Measurements from ENCODE around the gene LSAMP. TPM values are rescaled to one million over a fixed set of nuclear protein-coding genes. Genes with fewer than 3 reads are reported as not detected.

The LSAMP gene
- polyA plus RNA-seq, 1 of the 3 experiments (the other 2 are of a cell fraction) = 6.6 TPM

- Histone ChIP-seq H3K9me3 (no peaks in the 10 kb centered on the region), H3K9ac (no peak overlapping the region), H3K9me2 (no peaks in the 10 kb centered on the region), H3K36me3 (replicated peaks in 1 of 2; ENCODE audit: control insufficient read depth in 1 of 2, insufficient read depth in 2 of 2, low read length in 1 of 2) (no peaks in the 10 kb centered on the region), H4K20me1 (ENCODE audit: insufficient read depth) (no peaks in the 10 kb centered on the region), H3K27ac (ENCODE audit: low read depth in 2 of 2, low read length in 1 of 2) (no peak overlapping the region), H3F3A (replicated peaks; ENCODE audit: insufficient read depth) (no peaks in the 10 kb centered on the region), H3K4me3 (ENCODE audit: low read depth in 2 of 2, low read length in 1 of 2) (no peak overlapping the region), H2AFZ (ENCODE audit: low read depth) (no peak overlapping the region), H3K4me2 (no peak overlapping the region), H3K27me3 (ENCODE audit: insufficient read depth) (no peaks in the 10 kb centered on the region), H3K79me2 (ENCODE audit: insufficient read depth) (no peaks in the 10 kb centered on the region), H3K4me1 (ENCODE audit: control insufficient read depth in 1 of 2, insufficient read depth in 2 of 2, low read depth in 1 of 2, low read length in 1 of 2) (peaks cover 0 to 6% of the 10 kb centered on the region in 2 experiments; a peak in 2 of 4 replicates)
- no peak for DNase-seq
- 68% methylated on average over 2 of the region's 2 CpGs for WGBS (ENCODE audit: low lambda C conversion rate)
- CTCF ChIA-PET = no interaction called here
- no peak for TF ChIP-seq ZBTB33 (IDR thresholded peaks at IDR 0.05; ENCODE audit: borderline replicate concordance, low read depth)
- no peak for TF ChIP-seq PBX3 (IDR thresholded peaks at IDR 0.05)
- TF ChIP-seq MXI1 (IDR thresholded peaks at IDR 0.05; ENCODE audit: low read depth, low read length) = no peak
- TF ChIP-seq RCOR1 (IDR thresholded peaks at IDR 0.05; ENCODE audit: low read length) = no peak
- no peak for TF ChIP-seq JUND (IDR thresholded peaks at IDR 0.05)
- no peak for TF ChIP-seq POLR2AphosphoS5 (IDR thresholded peaks at IDR 0.05; ENCODE audit: low read depth, low read length)
- no peak for TF ChIP-seq GABPA (IDR thresholded peaks at IDR 0.05; ENCODE audit: low read depth)
- no peak for TF ChIP-seq EZH2phosphoT487 (IDR thresholded peaks at IDR 0.05; ENCODE audit: borderline replicate concordance, low read depth)
- no peak for TF ChIP-seq REST (IDR thresholded peaks at IDR 0.05; ENCODE audit: low read depth, low read length)
- no peak for TF ChIP-seq IRF3 (IDR thresholded peaks at IDR 0.05; ENCODE audit: low read depth, low read length)
- TF ChIP-seq USF2 (IDR thresholded peaks at IDR 0.05; ENCODE audit: borderline replicate concordance, low read depth, low read length) = no peak
- TF ChIP-seq TAF1 (IDR thresholded peaks at IDR 0.05; ENCODE audit: borderline replicate concordance, low read depth, low read length) = no peak
- TF ChIP-seq ELF1 (IDR thresholded peaks at IDR 0.05) = no peak
- no peak for TF ChIP-seq YY1 (IDR thresholded peaks at IDR 0.05; ENCODE audit: low read depth)
- no peak for TF ChIP-seq RAD21 (IDR thresholded peaks at IDR 0.05; ENCODE audit: low read length)
- no peak for TF ChIP-seq RFX5 (IDR thresholded peaks at IDR 0.05; ENCODE audit: low read length)
- TF ChIP-seq RXRA (IDR thresholded peaks at IDR 0.05; ENCODE audit: borderline replicate concordance, low read depth) = no peak
- TF ChIP-seq TEAD4 (IDR thresholded peaks at IDR 0.05; ENCODE audit: borderline replicate concordance, insufficient read depth) = no peak
- TF ChIP-seq NFIC (IDR thresholded peaks at IDR 0.05; ENCODE audit: borderline replicate concordance) = no peak
- TF ChIP-seq NRF1 (IDR thresholded peaks at IDR 0.05; ENCODE audit: low read depth, low read length) = no peak
- POLR2A ChIA-PET = no interaction called here
These were observed 416.0 kb downstream of the LSAMP start for GRCh38 chr3:116029266-116029665.

All from SK-N-SH (cell line).